GM18861 (cell line): Measurements from ENCODE around the gene CACNA1C.

ENCODE experiments used
- ATAC-seq: cut with Tn5 transposase; IDR thresholded peaks from one replicate; pipeline ENCODE4 v1.9.1; 2021; ENCODE audit not compliant: unreplicated experiment

Gene CACNA1C

DNA sequence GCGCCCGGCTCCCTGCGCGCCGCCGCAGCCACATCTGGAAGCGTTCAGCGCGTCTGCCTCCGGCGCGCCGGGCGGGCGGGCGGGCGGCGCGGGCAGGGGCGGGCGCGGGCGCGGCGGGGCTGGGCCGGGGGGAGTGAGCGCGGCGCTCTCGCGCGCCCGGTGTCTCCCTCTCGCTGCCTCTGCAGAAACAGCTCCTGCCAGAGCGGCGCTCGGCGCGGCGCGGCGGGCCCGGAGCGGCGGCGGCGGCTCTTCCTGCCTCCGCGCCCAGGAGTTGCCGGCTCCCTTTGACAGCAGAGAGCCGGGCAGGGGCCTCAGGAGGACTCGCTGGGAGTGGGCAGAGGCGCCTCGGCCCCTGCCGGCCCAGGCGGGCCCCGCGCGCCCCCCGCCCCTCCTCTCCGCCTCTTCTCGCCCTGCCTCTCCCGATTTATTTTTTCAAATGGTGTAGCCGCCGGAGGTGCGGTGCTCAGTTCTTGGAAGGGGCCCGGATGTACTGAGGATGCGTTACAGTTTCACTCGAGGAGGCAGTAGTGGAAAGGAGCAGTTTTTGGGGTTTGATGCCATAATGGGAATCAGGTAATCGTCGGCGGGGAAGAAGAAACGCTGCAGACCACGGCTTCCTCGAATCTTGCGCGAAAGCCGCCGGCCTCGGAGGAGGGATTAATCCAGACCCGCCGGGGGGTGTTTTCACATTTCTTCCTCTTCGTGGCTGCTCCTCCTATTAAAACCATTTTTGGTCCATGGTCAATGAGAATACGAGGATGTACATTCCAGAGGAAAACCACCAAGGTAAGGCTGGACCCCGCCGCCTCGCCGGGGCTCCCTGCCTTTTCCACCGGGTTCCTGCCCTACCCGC is at the start of gene CACNA1C:
TSS of gene CACNA1C (plus strand) at position 162 of the 853 bp plus-strand sequence. CDS start at position 738, 576 bp downstream.
- no peak for ATAC-seq

DNA sequence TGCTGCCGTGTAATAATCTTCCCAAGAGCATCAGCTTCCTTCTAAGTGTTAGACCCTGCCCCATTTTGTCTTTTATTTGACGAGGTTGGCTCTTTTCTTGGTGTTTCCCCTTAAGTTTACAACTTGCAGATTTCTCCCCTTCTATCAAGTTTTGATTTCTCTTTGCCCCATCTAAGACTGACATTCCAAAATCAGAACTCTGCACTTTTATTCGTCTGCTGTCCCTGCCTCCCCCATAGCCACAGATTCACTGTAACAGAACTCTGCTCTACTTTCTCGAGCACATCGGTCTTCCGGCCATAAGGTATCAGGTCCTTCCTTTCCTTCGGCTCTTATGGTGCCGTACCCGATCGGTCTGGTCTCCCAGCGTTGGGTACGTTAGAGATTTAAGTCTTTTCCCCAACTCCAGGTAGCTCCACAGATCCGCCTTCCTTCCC is 49.1 kb upstream of the CACNA1C start:
- ATAC-seq, result no peak

DNA sequence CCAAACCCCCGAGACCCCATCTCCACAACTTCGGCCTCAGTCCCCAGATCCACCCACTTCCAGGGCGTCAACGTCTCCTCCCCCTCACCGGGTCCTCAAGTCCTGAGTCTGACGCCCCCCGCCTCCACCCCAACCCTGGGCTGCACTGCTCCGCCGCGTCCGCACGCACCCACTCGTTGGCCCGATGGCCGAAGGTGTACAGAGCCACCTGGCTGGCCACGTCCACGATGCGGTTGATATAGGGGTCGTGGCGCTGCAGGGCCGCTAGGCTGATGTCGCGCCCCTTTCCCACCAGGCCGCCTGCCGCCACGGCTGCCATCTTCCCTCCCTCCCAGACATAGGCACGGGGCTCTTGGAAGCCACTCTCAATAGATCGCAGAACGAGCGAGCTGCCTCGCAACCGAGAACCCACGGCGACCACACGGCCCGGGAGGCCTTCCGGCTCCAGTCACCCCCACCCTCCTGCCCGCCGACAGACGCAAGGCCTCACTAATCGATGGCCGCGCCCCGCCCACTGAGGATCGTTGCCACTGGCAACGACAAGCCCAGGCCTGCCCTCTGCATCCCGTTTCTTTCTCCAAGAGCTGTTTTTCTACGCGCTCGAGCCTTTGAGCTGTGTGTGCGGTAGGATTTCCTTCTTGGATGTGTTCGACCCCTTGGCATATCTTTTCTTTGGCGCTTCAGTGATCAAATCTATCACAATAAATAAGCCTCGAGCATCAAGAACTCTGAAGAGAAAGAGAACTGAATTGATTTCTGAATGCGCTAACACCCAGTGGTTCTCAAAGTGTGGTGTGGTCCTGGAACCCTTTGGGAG is 48.5 kb upstream of the CACNA1C start, which contains the start of gene DCP1B:
TSS of gene DCP1B (minus strand) at position 345 of the 817 bp plus-strand sequence. CDS start at position 319, 26 bp downstream.
- peak; percentile 90 for ATAC-seq

DNA sequence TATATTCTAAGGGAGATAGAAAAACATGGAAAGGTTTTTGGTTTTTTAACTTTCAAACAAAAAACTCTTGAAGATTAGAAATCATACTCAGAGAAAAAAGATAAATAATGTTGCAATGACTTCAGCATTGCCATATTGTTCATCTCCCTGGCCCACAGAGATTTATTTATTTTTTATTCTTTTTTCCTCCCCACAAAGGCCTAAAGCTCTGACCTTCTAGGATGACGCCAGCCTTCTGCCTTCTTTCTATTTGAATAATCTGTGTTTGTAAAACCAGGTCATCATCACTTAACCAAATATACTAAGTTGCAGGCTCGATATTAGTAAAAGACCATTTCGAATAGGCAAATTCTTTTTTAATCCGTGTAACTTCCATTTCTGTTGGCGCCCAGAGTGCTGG is 44.1 kb upstream of the CACNA1C start:
- ATAC-seq, result no peak

DNA sequence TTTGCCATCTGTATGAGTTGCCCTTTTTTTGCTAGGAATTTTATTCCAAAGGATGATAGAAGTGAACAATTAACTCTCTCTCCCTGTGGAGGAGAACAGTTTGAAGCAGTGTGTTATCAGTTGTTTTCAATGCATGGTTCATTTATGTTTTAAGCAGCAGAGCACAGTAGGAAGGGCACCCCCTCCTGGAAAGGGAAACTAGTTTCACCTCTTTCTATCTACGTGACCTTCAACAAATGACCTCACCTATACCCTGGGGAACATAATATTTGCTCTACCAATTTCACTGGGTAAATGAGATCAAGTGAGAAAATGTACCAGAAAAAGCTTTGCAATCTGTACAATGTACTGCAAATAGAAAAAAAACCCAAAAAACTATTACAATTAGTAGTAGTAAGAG is 43.2 kb upstream of the CACNA1C start:
- ATAC-seq, result no peak

DNA sequence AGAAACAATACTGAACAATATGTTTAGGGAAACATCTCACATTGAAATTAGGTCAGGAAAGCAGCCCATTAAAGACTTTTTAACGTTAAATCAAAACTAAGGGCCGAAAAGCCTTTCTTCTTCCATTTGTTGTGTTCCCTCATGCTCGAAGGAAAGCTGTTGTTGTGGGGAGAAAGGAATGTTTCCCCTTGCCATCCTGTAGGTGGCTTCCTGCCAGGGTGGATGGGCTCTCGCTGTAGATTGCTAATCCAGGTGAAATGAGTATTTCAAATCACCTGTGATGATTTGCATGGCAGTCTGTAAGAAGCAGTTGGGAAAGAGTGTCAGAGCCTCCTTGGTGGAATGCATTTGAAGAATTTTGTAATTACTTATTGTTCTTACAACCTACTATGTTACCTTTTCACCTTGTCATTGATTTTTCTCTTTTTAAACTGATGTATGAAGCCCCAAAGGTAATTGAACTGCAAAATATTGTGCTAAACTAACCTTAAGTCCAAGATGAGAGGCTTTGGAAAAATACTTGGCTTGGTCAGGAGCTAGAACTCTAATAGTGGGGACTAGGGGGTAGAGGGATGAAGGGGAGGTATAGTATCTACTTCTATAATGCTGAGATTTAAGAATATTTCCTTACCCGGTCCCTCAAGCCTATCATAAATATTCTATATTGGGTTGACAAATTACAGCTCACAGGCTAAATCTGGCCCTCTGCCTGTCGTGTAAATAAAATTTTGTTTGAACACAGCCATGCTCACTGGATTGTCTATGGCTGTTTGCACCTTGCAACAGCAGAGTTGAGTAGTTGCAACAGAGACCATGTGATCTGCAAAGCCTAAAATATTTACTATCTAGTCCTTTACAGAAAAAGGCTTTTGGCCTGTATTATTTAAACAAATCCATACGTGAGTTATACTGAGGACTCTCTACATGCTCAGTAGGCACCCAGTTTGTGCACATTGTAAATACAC is 40.9 kb upstream of the CACNA1C start:
- ATAC-seq, result no peak

DNA sequence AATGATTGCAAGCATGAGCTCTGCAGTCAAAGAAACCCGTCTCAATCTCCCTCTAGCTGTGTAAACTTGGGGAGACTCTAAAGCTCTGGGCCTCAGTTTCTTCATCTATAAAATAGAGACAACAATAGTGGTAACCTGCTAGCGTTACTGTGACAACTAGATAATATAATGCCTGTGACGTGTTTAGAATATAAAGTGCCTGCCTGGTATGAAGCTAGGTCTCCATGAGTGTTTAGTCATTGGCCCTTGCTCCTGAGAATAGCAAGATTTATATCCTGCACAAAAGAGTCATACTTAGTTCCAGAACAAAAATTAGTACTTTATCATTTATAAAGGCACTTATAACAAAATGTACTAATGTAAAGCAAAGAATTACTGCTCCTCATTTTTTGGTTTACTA is 39.7 kb upstream of the CACNA1C start:
- ATAC-seq, result no peak

DNA sequence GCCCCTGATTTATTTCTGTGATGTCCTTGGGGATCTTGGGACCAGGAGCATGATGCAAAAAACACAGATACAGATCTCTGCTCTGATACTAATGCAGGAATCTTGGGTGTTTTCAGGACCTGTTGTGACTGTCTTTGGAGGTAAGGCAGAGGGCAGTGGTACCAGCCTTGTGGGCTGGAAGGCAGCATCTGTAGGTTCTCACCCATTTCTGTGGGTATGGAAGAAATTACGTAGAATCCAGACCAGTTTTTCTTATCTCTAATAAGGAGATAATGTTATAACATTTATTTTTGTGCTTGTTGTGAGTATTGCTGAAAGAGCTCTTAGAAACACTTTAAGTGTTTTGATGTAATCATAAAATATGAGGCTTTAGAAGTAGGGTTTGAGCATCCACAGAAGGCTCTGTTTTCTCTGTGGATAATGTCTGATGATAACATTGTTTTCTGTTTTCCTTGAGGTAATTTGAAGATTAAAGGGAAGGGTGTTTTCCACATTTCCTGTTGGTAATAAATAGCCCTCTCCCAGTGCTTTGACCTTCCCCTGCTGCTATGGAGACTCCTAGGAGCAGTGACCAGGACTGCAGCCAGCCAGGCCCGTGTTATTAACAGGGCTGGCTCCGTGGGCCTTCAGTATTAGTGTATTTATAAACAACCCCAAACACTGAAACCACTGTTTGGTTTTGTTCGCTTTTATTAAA is 39.1 kb upstream of the CACNA1C start:
- ATAC-seq, result no peak

DNA sequence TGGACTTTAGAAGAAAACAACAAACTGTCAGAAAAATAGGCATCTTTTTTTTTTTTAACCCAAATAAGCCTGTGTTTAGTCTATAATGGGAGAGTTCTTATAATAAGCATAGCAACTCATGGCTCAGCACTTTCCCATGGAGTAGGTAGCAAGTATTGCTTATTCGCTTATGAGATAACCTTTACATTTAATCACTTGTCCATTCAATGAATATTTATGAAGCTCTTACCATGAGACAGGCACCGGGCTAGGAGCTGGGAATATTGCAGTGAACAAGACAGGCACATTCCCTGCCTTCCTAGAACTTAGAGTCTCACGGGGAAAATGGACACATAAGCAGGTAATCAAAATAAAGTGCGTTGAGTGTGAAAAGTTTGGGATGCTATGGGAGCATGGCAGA is 38.6 kb upstream of the CACNA1C start:
- no peak for ATAC-seq

DNA sequence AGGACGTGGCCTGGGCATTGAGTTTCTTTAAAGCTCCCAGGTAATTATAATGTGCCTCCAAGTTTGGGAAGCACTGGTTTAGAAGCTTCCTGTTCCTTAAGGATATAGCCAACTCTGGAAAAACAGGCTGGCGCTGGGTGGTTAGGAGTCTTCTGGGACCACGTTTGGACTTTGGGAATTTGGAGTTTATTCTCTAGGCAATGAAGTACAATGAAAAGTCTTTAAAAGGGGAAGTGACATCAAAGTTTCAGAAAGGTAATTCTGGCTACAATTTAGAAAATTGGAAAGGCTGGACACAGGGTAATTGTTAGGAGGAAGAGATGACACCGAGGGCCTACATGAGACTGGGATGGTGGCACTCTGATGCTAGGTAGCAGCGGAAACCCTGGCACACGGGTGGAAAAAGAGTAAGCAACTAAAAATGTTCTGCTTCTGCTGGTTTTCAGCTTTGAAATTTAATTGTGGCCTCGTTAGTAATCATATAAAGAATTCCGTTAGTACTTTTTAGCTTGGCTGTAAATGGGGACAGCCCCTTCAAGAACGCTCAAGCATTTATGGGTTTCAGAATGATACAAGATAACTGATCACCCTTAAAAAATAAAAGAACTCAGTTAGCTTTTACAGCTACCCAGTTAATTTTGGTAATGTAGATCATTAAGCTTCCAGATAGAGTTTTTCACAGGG is 35.8 kb upstream of the CACNA1C start:
- ATAC-seq, result no peak

DNA sequence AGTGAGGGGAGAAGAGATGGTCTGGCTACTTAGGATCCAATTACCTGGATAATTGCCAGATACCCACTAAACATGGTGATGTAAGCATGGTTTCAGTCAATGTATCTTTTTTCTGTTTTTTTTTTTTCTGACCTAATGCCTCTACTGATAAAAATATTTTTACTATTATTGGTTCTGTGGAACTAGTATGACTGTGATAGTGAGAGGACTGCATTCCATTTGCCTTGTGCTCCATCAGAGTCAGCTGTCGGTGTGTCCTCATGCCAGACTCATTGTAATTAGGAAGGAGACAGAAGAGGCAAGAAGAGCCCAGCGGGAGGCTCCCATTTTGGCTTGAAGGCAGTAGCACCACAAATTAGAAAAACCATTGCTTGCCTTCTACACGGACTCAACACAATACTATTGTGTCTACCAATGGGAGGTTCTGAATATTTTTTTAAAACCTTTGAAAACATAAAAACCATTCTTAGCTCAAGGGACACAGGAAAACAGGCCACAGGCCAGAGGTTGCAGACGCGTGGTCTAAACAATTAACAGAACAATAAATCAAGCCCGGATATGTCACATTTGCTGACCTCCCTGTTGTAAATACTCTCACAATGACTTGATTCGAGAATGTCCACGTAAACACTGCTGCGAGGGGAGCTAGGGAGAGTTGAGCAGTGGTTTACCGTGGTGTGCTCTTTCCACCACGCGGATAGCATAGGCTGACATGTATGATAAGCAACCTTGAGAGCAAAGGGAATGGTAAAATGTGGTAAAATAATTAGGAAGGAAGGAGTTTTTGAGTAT is 35.0 kb upstream of the CACNA1C start:
- no peak for ATAC-seq

DNA sequence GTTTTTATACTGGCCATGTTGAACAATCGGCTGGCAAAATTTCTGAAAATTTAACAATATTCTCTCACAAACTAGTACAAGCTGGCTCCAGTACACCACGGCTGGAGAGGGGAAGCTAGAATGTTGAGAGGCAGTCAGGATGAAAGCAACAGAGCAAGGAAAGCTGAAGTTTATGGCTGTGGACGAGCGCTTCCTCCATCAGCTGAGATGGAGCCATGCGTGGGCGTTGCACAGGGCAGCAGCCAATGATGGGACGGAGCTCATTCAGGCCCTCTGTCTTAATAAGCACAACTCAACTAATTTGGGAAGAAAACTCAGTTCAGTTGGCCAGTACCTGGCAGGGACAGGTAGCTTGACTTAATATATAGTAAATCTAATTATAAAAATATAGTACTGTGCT is 34.4 kb upstream of the CACNA1C start:
- no peak for ATAC-seq

DNA sequence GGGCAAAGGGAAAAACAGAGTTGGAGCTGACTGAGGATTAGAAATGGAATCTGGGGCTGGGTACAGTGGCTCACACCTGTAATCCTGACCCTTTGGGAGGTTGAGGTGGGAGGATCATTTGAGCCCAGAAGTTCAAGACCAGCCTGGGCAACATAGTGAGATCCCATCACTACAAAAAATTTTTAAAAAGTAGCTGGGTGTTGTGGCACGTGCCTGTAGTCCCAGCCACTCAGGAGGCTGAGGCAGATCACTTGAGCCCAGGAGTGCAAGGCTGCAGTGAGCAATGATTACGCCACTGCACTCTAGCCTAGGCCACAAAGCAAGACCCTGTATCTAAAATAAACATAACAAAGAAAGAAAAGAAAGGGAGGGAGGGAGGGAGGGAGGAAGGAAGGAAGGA is 33.7 kb upstream of the CACNA1C start:
- no peak for ATAC-seq

DNA sequence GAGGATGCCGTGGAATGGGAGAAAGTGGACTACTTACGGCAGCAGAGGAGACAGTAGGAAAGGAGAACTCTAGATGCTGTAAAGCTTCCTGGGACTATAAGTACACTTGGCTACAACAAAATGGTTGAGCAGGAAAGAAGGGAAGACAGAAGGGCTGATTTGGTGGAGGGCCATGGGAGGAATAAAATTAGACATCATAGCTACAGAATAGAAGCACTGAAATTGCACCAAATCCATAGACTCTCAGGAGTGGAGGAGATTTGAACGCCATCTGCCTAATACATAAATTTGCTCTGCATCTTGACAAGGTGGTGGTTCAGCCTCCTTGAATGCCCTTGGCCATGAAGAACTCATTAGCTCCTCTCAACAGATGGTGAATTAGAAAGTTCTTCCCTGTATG is 32.3 kb upstream of the CACNA1C start:
- no peak for ATAC-seq

DNA sequence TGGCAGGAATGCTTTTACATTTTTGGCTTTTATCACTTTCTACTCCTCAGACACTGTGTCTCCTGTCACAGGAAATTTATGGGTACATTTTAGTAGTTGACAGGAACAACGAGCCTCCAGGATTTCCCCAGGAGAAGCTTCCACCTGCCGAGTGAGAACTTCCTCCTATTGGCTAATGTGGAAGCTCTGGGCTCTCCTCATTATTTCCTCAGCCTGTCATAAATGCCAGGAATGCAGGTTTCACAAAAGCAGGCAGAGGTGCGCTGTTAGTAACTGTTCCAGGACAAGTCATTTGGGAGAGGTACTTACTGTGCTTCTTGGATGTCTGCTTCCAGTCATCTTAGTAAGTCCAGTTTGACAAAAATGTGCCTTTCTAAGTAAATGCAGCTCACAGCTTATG is 29.4 kb upstream of the CACNA1C start:
- ATAC-seq, result no peak

DNA sequence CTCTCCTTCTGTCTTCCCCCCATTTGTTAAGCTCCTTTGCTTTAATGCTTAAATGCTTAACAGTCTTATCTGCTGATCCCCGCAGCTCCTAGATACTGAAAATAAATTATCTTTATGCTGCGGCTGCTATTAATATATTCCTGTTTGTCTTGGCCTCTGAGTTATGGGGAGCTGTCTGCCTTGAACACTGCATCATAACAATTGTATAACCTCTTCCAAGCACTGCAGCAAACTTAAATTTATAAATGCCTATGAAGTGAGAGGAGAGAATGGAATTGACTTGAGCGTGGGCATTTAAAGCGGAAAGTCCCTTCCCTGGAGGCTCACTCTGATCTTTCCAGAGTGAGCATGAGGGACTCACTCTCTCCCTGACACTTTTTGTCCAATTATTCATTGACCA is 25.4 kb upstream of the CACNA1C start:
- no peak for ATAC-seq

DNA sequence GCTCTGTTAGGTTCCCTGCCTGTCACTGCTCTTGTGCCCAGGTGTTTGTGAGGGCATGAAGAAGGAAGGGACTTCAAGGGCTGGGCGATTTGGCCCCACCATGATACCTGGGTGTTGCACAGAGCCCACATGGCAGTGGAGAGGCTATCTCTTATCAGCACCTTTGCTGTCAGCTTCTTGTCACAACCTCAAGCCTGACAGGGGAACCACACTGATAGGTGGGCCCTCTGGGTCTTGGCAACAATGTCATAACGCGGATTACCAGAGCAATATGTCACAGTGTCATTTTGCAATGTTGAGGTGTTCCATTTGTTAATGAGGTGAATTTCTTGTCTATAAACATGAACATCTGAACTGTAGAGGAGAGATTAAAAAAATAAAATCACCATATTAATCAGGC is 22.9 kb upstream of the CACNA1C start:
- ATAC-seq, result no peak

DNA sequence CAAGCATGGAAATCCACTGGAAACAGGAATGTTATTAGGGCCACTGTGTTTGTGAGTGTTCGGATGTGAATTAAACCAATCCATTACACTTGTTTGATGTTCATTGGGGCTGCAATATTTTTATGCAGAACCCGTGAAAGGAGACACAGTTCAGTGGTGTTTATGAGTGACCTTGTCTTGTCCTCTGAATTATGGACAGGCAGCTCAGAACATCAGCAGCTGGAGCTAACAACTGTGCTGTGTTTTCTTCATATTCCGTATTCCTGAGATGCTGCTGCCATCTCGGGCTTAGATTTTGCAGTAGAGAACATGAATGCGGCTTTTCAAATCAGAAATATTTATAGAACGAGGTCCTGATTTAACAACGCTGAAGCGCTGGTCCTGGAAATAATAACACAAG is 20.3 kb upstream of the CACNA1C start:
- no peak for ATAC-seq
